H9 (cell line): Measurements from ENCODE around the gene CYP24A1. TPM values are rescaled to one million over a fixed set of nuclear protein-coding genes. Genes with fewer than 3 reads are reported as not detected.

Experiments
- DNase-seq: peaks from one replicate; pipeline ENCODE4 v3.0.0-alpha.2; 2017
- H2AFZ ChIP-seq: one replicate; pipeline ENCODE4 v1.6.1; 2013; ENCODE audit warnings: mild to moderate bottlenecking, low read length, control low read depth, moderate library complexity
- H2AK5ac ChIP-seq: 2 replicates; pipeline ENCODE4 v1.6.1; 2013; ENCODE audit warnings: low read length, control low read depth, mixed read lengths; ENCODE audit not compliant: insufficient read length
- H2BK120ac ChIP-seq: one replicate; pipeline ENCODE4 v1.6.1; 2013; ENCODE audit warnings: low read depth, mild to moderate bottlenecking, low read length, control low read depth, inconsistent platforms; ENCODE audit not compliant: poor library complexity, severe bottlenecking
- H2BK12ac ChIP-seq: 2 replicates; pipeline ENCODE4 v1.6.1; 2013; ENCODE audit warnings: low read length, control low read depth, mixed read lengths, low read depth; ENCODE audit not compliant: insufficient read length
- H2BK15ac ChIP-seq: 2 replicates; pipeline ENCODE4 v1.6.1; 2013; ENCODE audit warnings: low read depth, low read length, control low read depth
- H2BK20ac ChIP-seq: one replicate; pipeline ENCODE4 v1.6.1; 2013; ENCODE audit warnings: low read depth, mild to moderate bottlenecking, low read length, control low read depth, inconsistent platforms; ENCODE audit not compliant: poor library complexity, severe bottlenecking
- H2BK5ac ChIP-seq: 2 replicates; pipeline ENCODE4 v1.6.1; 2013; ENCODE audit warnings: low read length, control low read depth, mixed read lengths; ENCODE audit not compliant: insufficient read length
- H3K14ac ChIP-seq: 2 replicates; pipeline ENCODE4 v1.6.1; 2013; ENCODE audit warnings: low read length, control low read depth; ENCODE audit not compliant: insufficient read depth
- H3K18ac ChIP-seq: 2 replicates; pipeline ENCODE4 v1.6.1; 2013; ENCODE audit warnings: low read depth, mild to moderate bottlenecking, mixed read lengths, low read length, control low read depth; ENCODE audit not compliant: insufficient read length
- H3K23ac ChIP-seq: 2 replicates; pipeline ENCODE4 v1.6.1; 2013; ENCODE audit warnings: low read length, control low read depth, mixed read lengths, low read depth; ENCODE audit not compliant: insufficient read length
- H3K23me2 ChIP-seq: 2 replicates; pipeline ENCODE4 v1.6.1; 2013; ENCODE audit warnings: low read depth, mild to moderate bottlenecking, mixed read lengths, low read length, control low read depth; ENCODE audit not compliant: insufficient read length, poor library complexity, severe bottlenecking
- H3K27ac ChIP-seq: 2 replicates; pipeline ENCODE4 v1.5.1; 2013; ENCODE audit warnings: low read length, control low read depth, mixed read lengths, low read depth; ENCODE audit not compliant: insufficient read length
- H3K27me3 ChIP-seq: 2 replicates; pipeline ENCODE4 v1.6.1; 2013; ENCODE audit warnings: low read length, control low read depth, inconsistent platforms; ENCODE audit not compliant: insufficient read depth
- H3K4ac ChIP-seq: 2 replicates; pipeline ENCODE4 v1.6.1; 2013; ENCODE audit warnings: low read depth, mild to moderate bottlenecking, control low read depth, inconsistent platforms, low read length, moderate library complexity
- H3K4me1 ChIP-seq: 2 replicates; pipeline ENCODE4 v1.6.1; 2013; ENCODE audit warnings: low read length, control low read depth, inconsistent platforms; ENCODE audit not compliant: insufficient read depth
- H3K4me2 ChIP-seq: 2 replicates; pipeline ENCODE4 v1.6.1; 2013; ENCODE audit warnings: low read length, control low read depth, mixed read lengths; ENCODE audit not compliant: insufficient read length, insufficient read depth
- H3K56ac ChIP-seq: 2 replicates; pipeline ENCODE4 v1.6.1; 2013; ENCODE audit warnings: low read depth, mild to moderate bottlenecking, mixed read lengths, low read length, control low read depth; ENCODE audit not compliant: insufficient read length
- H3K79me1 ChIP-seq: 2 replicates; pipeline ENCODE4 v1.6.1; 2013; ENCODE audit warnings: low read depth, mild to moderate bottlenecking, moderate library complexity, low read length, control low read depth, inconsistent platforms; ENCODE audit not compliant: insufficient read depth, poor library complexity, severe bottlenecking
- H3K79me2 ChIP-seq: 2 replicates; pipeline ENCODE4 v1.6.1; 2013; ENCODE audit warnings: low read length, control low read depth, inconsistent platforms; ENCODE audit not compliant: insufficient read depth
- H3K9ac ChIP-seq: 2 replicates; pipeline ENCODE4 v1.6.1; 2013; ENCODE audit warnings: low read length, control low read depth, mixed read lengths; ENCODE audit not compliant: insufficient read length; ENCODE audit errors: extremely low read depth
- H3K9me3 ChIP-seq: one replicate; pipeline ENCODE4 v1.6.1; 2013; ENCODE audit warnings: low read depth, low read length, inconsistent platforms; ENCODE audit not compliant: control insufficient read depth
- H3T11ph ChIP-seq: one replicate; pipeline ENCODE4 v1.6.1; 2013; ENCODE audit warnings: mild to moderate bottlenecking, low read length, control low read depth, inconsistent platforms
- H4K20me1 ChIP-seq: one replicate; pipeline ENCODE4 v1.6.1; 2013; ENCODE audit not compliant: control insufficient read depth, insufficient read length, insufficient read depth
- H4K5ac ChIP-seq: 2 replicates; pipeline ENCODE4 v1.6.1; 2013; ENCODE audit warnings: low read depth, mild to moderate bottlenecking, mixed read lengths, low read length, control low read depth; ENCODE audit not compliant: insufficient read length
- H4K8ac ChIP-seq: replicated peaks from 2 replicates; pipeline ENCODE4 v1.6.1; 2013; ENCODE audit warnings: low read length, control low read depth, mixed read lengths, low read depth; ENCODE audit not compliant: insufficient read length
- H4K91ac ChIP-seq: 2 replicates; pipeline ENCODE4 v1.6.1; 2013; ENCODE audit warnings: low read depth, mild to moderate bottlenecking, moderate library complexity, mixed read lengths, low read length, control low read depth; ENCODE audit not compliant: insufficient read length
- H3K27ac Mint-ChIP-seq, 3 experiments: 2 replicates in 2 of 3; 3 replicates in 1 of 3; pipeline ENCODE4 v1.8.0; 2020 to 2021; ENCODE audit warnings: mixed read lengths in 3 of 3, mild to moderate bottlenecking in 1 of 3, moderate library complexity in 1 of 3
- H3K27me3 Mint-ChIP-seq: 2 replicates; pipeline ENCODE4 v1.8.0; 2021; ENCODE audit warnings: low read depth, mild to moderate bottlenecking, moderate library complexity, mixed read lengths
- H3K36me3 Mint-ChIP-seq, 3 experiments: 2 replicates in 2 of 3; 3 replicates in 1 of 3; pipeline ENCODE4 v1.8.0; 2020 to 2021; ENCODE audit warnings: low read depth in 3 of 3, mixed read lengths in 3 of 3; ENCODE audit not compliant: insufficient read depth in 1 of 3
- H3K4me1 Mint-ChIP-seq, 2 experiments: 2 replicates each; pipeline ENCODE4 v1.8.0; 2020; ENCODE audit warnings: mixed read lengths in 2 of 2
- H3K4me3 Mint-ChIP-seq, 2 experiments: 2 replicates in 1 of 2; 3 replicates in 1 of 2; pipeline ENCODE4 v1.8.0; 2020 to 2021; ENCODE audit warnings: mild to moderate bottlenecking in 2 of 2, mixed read lengths in 2 of 2, moderate library complexity in 1 of 2
- H3K9me3 Mint-ChIP-seq, 2 experiments: 2 replicates in 1 of 2; 3 replicates in 1 of 2; pipeline ENCODE4 v1.8.0; 2020; ENCODE audit warnings: mild to moderate bottlenecking in 2 of 2, mixed read lengths in 2 of 2, moderate library complexity in 1 of 2
- CTCF ChIP-seq: fragments of 200-600 bp; sonication (generic); conservative IDR thresholded peaks from 3 replicates; pipeline ENCODE4 v1.8.0; 2021; ENCODE audit warnings: antibody characterized with exemption, mild to moderate bottlenecking
- WGBS: extraction: QIAGEN DNeasy Blood & Tissue Kit; methylation state at CpG from one replicate; pipeline ENCODE4 v1.1.7; 2013; ENCODE audit warnings: missing lambda C conversion rate, low lambda C conversion rate, mixed read lengths; ENCODE audit not compliant: insufficient read length; ENCODE audit errors: extremely low coverage; 5-methylcytosine and 5-hydroxymethylcytosine counted together
- total RNA-seq: library from RNA; stranded (reverse); gene quantifications from 2 replicates; pipeline ENCODE4 v1.2.1, GENCODE V29; 2021

CYP24A1 gene
- total RNA-seq, 1 experiment from 2014 or later, result not detected

DNA sequence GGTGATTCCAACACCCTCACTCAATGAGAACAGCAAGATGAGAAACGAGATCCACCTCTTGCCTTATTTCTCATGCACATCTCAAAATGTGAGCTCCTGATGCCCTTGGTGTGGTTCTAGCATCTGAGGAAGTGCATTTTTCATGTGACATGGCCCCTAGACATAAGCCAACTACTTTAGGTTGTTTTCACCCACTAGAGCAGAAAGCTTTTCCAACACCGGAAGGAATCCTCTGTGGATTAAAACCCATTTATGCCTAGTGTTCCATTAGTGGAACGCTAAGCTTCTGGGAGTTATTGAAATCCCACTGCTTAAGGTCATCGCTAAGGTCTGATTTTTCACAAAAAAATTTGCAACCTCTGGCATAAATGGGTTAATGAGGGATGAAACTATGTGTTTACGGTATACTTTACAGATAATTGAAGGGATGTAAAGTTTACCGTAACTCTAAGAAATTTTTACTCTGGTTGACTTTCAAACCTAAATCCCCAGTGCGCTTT, 24.0 kb downstream of the CYP24A1 start:
- Histone ChIP-seq H3K9ac (no peak overlapping the region), H4K91ac (no peak overlapping the region)

More for the DNA sequence above, 24.0 kb downstream of the CYP24A1 start:
- DNase-seq, result no peak
- Mint-ChIP-seq H3K4me1 (peaks cover 0 to 4% of the 10 kb centered on the region in 2 experiments; a peak in 1 of 4 replicates), H3K36me3 (no peaks in the 10 kb centered on the region; a peak in 1 of 7 replicates), H3K27me3 (no peaks in the 10 kb centered on the region), H3K9me3 (no peaks in the 10 kb centered on the region), H3K27ac (no peak overlapping the region), H3K4me3 (no peak overlapping the region)
- no peak overlapping the region for H2BK120ac ChIP-seq
- H3K4me1 ChIP-seq, result 0 out of 2 replicates have a peak, but pooled peaks cover 2% of the 10 kb centered on the region
- no peak overlapping the region for H2BK12ac ChIP-seq
- no peaks in the 10 kb centered on the region for H3K23me2 ChIP-seq
- H3K27ac ChIP-seq, result no peak overlapping the region
- no peak overlapping the region for H3T11ph ChIP-seq
- no peak overlapping the region for H2BK20ac ChIP-seq
- H3K23ac ChIP-seq, result no peak overlapping the region
- H3K4me2 ChIP-seq, result no peak overlapping the region
- TF ChIP-seq CTCF, result no peak
- no peaks in the 10 kb centered on the region for H3K79me1 ChIP-seq
- H4K8ac ChIP-seq, result no peak overlapping the region
- no peaks in the 10 kb centered on the region for H4K20me1 ChIP-seq
- H3K79me2 ChIP-seq, result no peaks in the 10 kb centered on the region
- H3K27me3 ChIP-seq, result no peaks in the 10 kb centered on the region
- no peak overlapping the region for H3K56ac ChIP-seq
- no peaks in the 10 kb centered on the region for H3K9me3 ChIP-seq
- H2AK5ac ChIP-seq, result no peak overlapping the region
- H4K5ac ChIP-seq, result no peak overlapping the region
- H3K4ac ChIP-seq, result no peak overlapping the region
- no peak overlapping the region for H2AFZ ChIP-seq
- no CpG with 5 or more reads among the region's 7 CpGs for WGBS
- no peak overlapping the region for H3K14ac ChIP-seq
- no peak overlapping the region for H2BK5ac ChIP-seq
- H2BK15ac ChIP-seq, result no peak overlapping the region
- H3K18ac ChIP-seq, result no peak overlapping the region
